Tongue (tissue), 2 donors: ENCODE results near the gene ASPDH. TPM values are rescaled to one million over a fixed set of nuclear protein-coding genes. Genes with fewer than 3 reads are reported as not detected.

Experiments
- DNase-seq: peaks from one replicate; pipeline ENCODE4 v3.0.0-alpha.2; 2015
- total RNA-seq: library from RNA; depleted of rRNA; stranded (reverse); fragments of >200 nt; gene quantifications from one replicate; pipeline ENCODE4 v1.2.3, GENCODE V29; 2014

The ASPDH gene
- total RNA-seq, 1 donor from 2014 or later, result not detected

- no peak for DNase-seq
Measured at GRCh38 chr19:50494186-50495019, 19.3 kb downstream of the ASPDH start.

GRCh38 chr19:50493171-50493570 lies 20.5 kb downstream of the ASPDH start:
- no peak for DNase-seq

DNA sequence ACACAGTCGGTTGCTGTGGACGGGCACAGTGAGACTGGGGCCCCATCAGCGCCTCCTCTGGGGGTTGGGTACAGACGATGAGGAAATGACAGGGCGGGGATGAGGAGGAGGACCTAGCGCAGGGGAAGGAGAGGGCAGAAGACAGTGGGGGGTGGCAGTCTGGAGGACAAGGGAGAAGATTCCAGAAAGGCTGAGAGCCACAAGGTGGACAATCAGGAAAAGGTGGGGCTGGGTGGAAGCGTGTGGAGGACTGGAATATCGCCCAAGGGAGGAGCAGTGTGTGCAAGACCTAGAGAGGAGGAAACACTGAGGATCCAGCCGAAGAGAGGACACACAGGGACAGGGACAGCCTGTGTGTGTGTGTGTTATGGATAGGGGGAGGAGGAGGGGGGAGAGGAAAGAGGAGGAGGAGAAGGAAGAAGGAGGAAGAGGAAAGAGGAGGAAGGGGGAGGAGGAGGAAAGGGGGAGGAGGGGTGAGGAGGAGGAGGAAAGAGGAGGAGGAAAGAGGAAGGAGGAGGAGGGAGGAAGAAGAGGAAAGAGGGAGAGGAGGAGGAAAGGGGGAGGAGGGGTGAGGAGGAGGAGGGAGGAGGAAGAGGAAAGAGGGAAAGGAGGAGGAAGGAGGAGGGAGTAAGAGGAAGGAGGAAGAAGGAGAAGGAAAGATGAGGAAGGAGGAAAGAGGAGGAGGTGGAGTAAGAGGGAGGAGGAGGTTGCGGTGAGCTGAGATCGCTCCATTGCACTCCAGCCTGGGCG lies 21.2 kb downstream of the ASPDH start:
- DNase-seq, result no peak

- peak; percentile 95 for DNase-seq
Measured at GRCh38 chr19:50490991-50491472, 22.7 kb downstream of the ASPDH start.

- DNase-seq, result no peak
Measured at GRCh38 chr19:50490411-50490811, 23.3 kb downstream of the ASPDH start.

DNA sequence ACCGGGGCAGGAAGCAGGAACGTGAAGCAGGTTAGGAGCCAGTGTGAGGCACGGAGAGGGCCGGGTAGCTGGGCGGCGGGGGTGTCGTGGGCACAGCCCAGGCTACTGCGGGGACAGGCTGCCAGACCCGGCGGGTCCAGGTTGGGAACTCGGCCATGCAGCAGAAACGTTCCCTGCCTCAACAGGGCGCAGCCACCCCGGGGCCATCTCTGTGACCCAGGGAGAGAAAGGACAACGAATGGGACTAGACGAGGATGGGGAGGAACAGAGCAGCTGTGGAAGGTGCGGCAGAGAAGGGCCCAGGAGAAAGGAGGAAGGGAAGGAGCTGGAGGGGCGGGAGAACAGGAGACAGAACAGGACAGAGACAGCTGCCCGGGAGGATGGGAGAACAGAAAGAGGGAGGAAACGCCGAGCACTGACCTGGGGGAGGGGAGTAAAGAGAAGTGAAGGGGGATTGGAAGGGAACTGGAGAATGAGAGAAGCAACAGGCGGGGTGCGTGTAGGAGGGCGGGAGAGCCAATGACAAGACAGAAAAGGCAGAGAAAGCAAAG lies 24.2 kb downstream of the ASPDH start:
- DNase-seq, result peak; percentile 89

GRCh38 chr19:50488389-50489194 lies 25.1 kb downstream of the ASPDH start:
- no peak for DNase-seq

GRCh38 chr19:50486823-50487515 lies 26.7 kb downstream of the ASPDH start:
- DNase-seq, result peak; percentile 52

GRCh38 chr19:50485284-50485955 lies 28.3 kb downstream of the ASPDH start:
- DNase-seq, result no peak

DNA sequence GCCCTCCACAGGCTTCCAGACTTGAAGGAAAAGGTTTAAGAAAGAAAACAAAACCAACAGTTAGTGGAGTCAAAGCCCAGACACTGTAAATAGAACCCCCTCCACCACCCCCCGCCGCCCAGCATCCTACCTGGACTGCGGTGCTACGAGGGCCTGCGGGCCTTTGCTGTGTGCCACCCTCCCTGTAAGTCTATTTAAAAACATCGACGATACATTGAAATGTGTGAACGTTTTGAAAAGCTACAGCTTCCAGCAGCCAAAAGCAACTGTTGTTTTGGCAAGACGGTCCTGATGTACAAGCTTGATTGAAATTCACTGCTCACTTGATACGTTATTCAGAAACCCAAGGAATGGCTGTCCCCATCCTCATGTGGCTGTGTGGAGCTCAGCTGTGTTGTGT lies 30.8 kb downstream of the ASPDH start:
- DNase-seq, result no peak

DNA sequence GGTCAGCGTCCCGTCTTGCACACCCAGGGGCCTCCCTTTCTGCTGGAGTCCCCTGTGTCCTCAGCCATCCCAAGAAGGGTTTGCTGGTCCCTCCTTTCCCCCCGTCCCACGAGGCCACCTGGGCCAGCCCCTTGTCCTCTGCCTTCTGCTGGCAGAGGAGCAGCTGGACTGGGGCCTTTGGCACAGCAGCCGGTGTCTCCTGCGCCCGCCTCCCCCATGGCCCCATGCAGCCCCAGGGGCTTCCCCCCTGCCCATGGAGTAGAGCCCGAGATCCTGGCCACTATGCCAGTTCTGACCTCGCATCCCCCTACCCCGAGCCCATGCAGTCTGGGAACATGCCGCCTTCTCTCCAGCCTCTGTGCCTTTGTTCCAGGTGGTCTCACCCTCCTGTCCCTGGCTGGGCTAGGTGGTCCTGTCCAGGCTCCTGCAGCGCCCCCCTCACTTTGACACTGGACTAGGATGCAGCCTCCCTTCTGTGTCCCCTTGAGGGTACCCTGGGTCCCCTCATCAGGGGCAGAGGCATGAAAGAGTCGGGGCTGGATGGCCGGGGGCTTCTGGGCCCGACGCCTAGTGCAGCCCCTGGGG lies 31.4 kb downstream of the ASPDH start:
- DNase-seq, result no peak

GRCh38 chr19:50481351-50482149 lies 32.2 kb downstream of the ASPDH start:
- DNase-seq, result no peak

DNA sequence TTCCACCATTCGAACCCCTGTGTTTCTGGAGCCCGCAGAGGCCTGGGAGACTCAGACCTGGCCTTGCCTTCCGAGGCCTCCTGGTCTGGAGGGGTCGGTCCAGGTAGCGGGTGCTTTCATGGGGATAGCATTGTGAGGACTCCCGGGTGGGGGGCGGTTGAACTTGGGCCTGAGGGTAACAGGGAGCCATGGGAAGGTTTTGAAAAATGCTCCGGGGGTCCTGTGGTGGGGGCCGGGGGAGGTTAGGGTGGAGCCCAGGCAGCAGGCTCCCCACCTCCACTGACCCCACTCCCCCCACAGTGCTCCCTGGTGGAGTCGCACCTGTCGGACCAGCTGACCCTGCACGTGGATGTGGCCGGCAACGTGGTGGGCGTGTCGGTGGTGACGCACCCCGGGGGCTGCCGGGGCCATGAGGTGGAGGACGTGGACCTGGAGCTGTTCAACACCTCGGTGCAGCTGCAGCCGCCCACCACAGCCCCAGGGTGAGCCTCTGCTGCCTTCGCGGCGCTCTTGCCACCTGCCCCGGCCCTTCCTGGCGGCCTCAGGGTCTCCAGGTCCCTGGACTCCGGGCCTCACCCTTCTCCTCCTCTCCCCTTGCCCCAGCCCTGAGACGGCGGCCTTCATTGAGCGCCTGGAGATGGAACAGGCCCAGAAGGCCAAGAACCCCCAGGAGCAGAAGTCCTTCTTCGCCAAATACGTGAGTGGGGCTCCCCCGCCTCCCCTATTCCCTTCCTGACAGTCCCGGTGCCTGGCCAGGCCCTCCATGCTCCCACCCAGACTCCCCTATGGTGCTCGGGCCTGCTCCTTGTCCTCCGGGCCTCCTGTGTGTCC lies 33.2 kb downstream of the ASPDH start:
- DNase-seq, result no peak

- no peak for DNase-seq
Measured at GRCh38 chr19:50479761-50480251, 33.9 kb downstream of the ASPDH start.

GRCh38 chr19:50478901-50479715 lies 34.6 kb downstream of the ASPDH start:
- DNase-seq, result no peak

DNA sequence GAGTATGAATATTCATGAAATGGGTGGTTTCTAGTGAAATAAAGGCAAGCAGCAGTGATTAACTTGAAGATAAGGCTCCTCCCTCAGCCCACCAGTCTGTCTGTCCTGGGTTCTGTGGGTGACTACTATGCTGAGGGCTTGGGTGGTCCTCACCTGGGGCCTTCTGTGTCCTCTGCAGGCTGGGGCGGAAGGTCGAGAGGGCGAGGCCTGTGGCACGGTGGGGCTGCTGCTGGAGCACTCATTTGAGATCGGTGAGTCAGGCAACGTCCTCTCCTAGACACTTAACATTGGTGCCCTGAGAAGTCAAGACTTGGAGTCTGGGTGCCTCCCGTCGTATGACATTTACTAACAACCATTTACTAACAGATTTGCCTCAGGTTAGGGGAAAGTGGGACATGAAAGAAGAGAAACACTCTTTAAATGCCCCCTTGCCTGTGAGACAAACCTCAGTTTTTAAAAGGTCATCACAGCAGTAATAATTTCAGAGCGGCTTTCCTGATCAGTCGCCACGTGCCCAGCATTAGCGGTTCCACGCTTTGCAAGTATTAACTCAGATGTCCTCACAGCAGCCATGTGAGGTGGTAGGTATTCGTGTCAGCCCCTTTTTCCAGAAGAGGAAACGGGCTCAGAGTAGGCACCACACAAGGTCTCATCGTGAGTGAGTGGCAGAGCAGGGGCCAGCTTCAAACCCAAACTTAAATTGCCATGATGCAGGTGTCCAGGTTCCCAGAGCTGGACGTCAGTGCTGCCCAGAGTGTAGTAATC lies 35.8 kb downstream of the ASPDH start:
- no peak for DNase-seq

DNA sequence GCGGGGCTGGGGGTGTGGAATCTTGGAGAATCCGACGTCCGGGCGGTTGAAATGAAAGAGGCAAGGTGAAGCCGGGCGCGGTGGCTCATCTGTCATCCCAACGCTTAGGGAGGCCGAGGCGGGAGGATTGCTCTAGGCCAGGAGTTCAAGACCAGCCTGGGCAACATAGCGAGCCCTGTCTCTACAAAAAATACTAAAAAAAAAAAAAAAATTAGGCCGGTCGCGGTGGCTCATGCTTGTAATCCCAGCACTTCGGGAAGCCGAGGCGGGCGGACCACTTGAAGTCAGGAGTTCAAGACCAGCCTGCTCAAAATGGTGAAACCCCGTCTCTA lies 36.8 kb downstream of the ASPDH start:
- DNase-seq, result no peak
